K562 (cell line): ENCODE data around the gene TRIOBP. TPM values are rescaled to one million over a fixed set of nuclear protein-coding genes. Genes with fewer than 3 reads are reported as not detected.

Source experiments
- ATF7 ChIP-seq: fragments of 450-650 bp; IDR thresholded peaks from 2 replicates; pipeline ENCODE4 v1.7.1; 2014; ENCODE audit warnings: mild to moderate bottlenecking, moderate library complexity
- BCOR ChIP-seq: fragments of 450-650 bp; IDR thresholded peaks from 2 replicates; pipeline ENCODE4 v1.6.1; 2016
- HNRNPL ChIP-seq: fragments of 200-400 bp; formaldehyde crosslinking; IDR thresholded peaks from 2 replicates; pipeline ENCODE4 v1.6.1; 2017; ENCODE audit warnings: low read depth, mild to moderate bottlenecking, low read length
- HNRNPLL ChIP-seq: fragments of 200-400 bp; formaldehyde crosslinking; IDR thresholded peaks from 2 replicates; pipeline ENCODE4 v1.6.1; 2017; ENCODE audit warnings: low read length, low read depth, mild to moderate bottlenecking; ENCODE audit not compliant: poor library complexity, severe bottlenecking
- NRF1 ChIP-seq, 2 experiments: fragments of 450-650 bp; IDR thresholded peaks in 1 of 2; conservative IDR thresholded peaks in 1 of 2; 2 replicates each; pipeline ENCODE4 v1.6.1; 2014; ENCODE audit warnings: mild to moderate bottlenecking in 2 of 2
- RCOR1 ChIP-seq, 2 experiments: IDR thresholded peaks; 2 replicates each; pipeline ENCODE4 v1.6.1; 2012; ENCODE audit warnings: low read depth in 2 of 2, low read length in 2 of 2, borderline replicate concordance in 1 of 2, improper control_type of control experiment in 1 of 2
- SRSF1 ChIP-seq: fragments of 200-400 bp; formaldehyde crosslinking; IDR thresholded peaks from 2 replicates; pipeline ENCODE4 v1.6.1; 2017; ENCODE audit warnings: mild to moderate bottlenecking, low read depth, low read length, moderate library complexity
- THRAP3 ChIP-seq: fragments of 450-650 bp; IDR thresholded peaks from 2 replicates; pipeline ENCODE4 v1.6.1; 2016; ENCODE audit warnings: mild to moderate bottlenecking, inconsistent platforms, borderline replicate concordance
- ZBTB33 ChIP-seq: sonication (generic); formaldehyde crosslinking; IDR thresholded peaks from 2 replicates; pipeline ENCODE4 v1.8.1; 2023; ENCODE audit warnings: mild to moderate bottlenecking, missing genetic modification reagents
- polyA plus RNA-seq, 8 experiments: library from polyadenylated mRNA; depleted of rRNA in 4 of 8; stranded (reverse) in 5 of 8; unstranded in 3 of 8; fragments of >200 nt; fragmentation: Nextera tagmentation in 2 of 8; fragmentation: Illumina TruSeq in 1 of 8; extraction: Ambion mirVana in 2 of 8; extraction: Trizol in 1 of 8; gene quantifications; 2 replicates each; pipeline versions ENCODE4 v1.2.1 to v1.2.3, GENCODE V29; 2011 to 2014; ENCODE audit warnings: inconsistent platforms in 1 of 8, missing spikeins in 1 of 8
- total RNA-seq, 7 experiments: library from RNA; depleted of rRNA in 6 of 7; stranded (reverse); fragments of >200 nt in 6 of 7; fragmentation: Illumina TruSeq in 2 of 7; extraction: Trizol in 2 of 7; gene quantifications; 2 replicates each; pipeline versions ENCODE4 v1.2.1 to v1.2.3, GENCODE V29; 2011 to 2021; ENCODE audit warnings: low replicate concordance in 1 of 7
- TF ChIP-seq, protein P1 (sequence below): sonication (generic); formaldehyde crosslinking; IDR thresholded peaks from 2 replicates; pipeline ENCODE4 v1.4.0; 2020; ENCODE audit warnings: mild to moderate bottlenecking, missing genetic modification reagents
- TF ChIP-seq, protein P2 (sequence below): fragments of 250-450 bp; sonication (Bioruptor Pico); IDR thresholded peaks from 2 replicates; pipeline ENCODE4 v1.5.0; 2022; ENCODE audit warnings: mild to moderate bottlenecking
- TF ChIP-seq, protein P3 (sequence below): sonication (generic); formaldehyde crosslinking; IDR thresholded peaks from 2 replicates; pipeline ENCODE4 v1.8.1; 2023; ENCODE audit warnings: mild to moderate bottlenecking, missing genetic modification reagents
- TF ChIP-seq, protein P4 (sequence below): fragments of 200-400 bp; formaldehyde crosslinking; IDR thresholded peaks from 2 replicates; pipeline ENCODE4 v1.6.1; 2017; ENCODE audit warnings: mild to moderate bottlenecking, low read depth, low read length, moderate library complexity

TRIOBP gene
- total and polyA plus RNA-seq, 9 of the 15 experiments (the other 6 are each of a cell fraction or from before 2014, with no cell fraction given): 0.24 to 13.8 (median 5.5) TPM

- TF ChIP-seq, protein P1, sequence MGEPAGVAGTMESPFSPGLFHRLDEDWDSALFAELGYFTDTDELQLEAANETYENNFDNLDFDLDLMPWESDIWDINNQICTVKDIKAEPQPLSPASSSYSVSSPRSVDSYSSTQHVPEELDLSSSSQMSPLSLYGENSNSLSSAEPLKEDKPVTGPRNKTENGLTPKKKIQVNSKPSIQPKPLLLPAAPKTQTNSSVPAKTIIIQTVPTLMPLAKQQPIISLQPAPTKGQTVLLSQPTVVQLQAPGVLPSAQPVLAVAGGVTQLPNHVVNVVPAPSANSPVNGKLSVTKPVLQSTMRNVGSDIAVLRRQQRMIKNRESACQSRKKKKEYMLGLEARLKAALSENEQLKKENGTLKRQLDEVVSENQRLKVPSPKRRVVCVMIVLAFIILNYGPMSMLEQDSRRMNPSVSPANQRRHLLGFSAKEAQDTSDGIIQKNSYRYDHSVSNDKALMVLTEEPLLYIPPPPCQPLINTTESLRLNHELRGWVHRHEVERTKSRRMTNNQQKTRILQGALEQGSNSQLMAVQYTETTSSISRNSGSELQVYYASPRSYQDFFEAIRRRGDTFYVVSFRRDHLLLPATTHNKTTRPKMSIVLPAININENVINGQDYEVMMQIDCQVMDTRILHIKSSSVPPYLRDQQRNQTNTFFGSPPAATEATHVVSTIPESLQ (CRISPR knock-in tag): no peak
- TF ChIP-seq SRSF1 (no peak), HNRNPLL (no peak), BCOR (peak; percentile 20; the same call in 1 of the 2 replicates), ATF7 (peak; percentile 27; the same call in 1 of the 2 replicates), HNRNPL (no peak), THRAP3 (no peak), ZBTB33 (CRISPR knock-in tag) (no peak), NRF1 (conservative IDR thresholded peaks at IDR 0.05 in 1 of 2, IDR thresholded peaks at IDR 0.05 in 1 of 2) (peak; percentile 18 to 33; a peak in 2 of 4 replicates), RCOR1 (IDR thresholded peaks at IDR 0.05; ENCODE audit: borderline replicate concordance in 1 of 2, low read depth in 2 of 2, low read length in 2 of 2) (0 out of 4 replicates have a peak, but pooled peaks of 1 of the 2 experiments have one; percentile 8)
- TF ChIP-seq, protein P2, sequence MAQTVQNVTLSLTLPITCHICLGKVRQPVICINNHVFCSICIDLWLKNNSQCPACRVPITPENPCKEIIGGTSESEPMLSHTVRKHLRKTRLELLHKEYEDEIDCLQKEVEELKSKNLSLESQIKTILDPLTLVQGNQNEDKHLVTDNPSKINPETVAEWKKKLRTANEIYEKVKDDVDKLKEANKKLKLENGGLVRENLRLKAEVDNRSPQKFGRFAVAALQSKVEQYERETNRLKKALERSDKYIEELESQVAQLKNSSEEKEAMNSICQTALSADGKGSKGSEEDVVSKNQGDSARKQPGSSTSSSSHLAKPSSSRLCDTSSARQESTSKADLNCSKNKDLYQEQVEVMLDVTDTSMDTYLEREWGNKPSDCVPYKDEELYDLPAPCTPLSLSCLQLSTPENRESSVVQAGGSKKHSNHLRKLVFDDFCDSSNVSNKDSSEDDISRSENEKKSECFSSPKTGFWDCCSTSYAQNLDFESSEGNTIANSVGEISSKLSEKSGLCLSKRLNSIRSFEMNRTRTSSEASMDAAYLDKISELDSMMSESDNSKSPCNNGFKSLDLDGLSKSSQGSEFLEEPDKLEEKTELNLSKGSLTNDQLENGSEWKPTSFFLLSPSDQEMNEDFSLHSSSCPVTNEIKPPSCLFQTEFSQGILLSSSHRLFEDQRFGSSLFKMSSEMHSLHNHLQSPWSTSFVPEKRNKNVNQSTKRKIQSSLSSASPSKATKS (CRISPR knock-in tag): no peak
- TF ChIP-seq, protein P3, sequence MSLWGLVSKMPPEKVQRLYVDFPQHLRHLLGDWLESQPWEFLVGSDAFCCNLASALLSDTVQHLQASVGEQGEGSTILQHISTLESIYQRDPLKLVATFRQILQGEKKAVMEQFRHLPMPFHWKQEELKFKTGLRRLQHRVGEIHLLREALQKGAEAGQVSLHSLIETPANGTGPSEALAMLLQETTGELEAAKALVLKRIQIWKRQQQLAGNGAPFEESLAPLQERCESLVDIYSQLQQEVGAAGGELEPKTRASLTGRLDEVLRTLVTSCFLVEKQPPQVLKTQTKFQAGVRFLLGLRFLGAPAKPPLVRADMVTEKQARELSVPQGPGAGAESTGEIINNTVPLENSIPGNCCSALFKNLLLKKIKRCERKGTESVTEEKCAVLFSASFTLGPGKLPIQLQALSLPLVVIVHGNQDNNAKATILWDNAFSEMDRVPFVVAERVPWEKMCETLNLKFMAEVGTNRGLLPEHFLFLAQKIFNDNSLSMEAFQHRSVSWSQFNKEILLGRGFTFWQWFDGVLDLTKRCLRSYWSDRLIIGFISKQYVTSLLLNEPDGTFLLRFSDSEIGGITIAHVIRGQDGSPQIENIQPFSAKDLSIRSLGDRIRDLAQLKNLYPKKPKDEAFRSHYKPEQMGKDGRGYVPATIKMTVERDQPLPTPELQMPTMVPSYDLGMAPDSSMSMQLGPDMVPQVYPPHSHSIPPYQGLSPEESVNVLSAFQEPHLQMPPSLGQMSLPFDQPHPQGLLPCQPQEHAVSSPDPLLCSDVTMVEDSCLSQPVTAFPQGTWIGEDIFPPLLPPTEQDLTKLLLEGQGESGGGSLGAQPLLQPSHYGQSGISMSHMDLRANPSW (CRISPR knock-in tag): no peak
- TF ChIP-seq, protein P4, sequence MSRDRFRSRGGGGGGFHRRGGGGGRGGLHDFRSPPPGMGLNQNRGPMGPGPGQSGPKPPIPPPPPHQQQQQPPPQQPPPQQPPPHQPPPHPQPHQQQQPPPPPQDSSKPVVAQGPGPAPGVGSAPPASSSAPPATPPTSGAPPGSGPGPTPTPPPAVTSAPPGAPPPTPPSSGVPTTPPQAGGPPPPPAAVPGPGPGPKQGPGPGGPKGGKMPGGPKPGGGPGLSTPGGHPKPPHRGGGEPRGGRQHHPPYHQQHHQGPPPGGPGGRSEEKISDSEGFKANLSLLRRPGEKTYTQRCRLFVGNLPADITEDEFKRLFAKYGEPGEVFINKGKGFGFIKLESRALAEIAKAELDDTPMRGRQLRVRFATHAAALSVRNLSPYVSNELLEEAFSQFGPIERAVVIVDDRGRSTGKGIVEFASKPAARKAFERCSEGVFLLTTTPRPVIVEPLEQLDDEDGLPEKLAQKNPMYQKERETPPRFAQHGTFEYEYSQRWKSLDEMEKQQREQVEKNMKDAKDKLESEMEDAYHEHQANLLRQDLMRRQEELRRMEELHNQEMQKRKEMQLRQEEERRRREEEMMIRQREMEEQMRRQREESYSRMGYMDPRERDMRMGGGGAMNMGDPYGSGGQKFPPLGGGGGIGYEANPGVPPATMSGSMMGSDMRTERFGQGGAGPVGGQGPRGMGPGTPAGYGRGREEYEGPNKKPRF: no peak
These were observed 88.1 kb downstream of the TRIOBP start (continued) for GRCh38 chr22:37784829-37785495.
